Stimulated activated CD4-positive, alpha-beta T cell treated with anti-CD3 and anti-CD28 coated beads, Interleukin-2, amount 100 ng/mL, for 4 hours (primary cell): ENCODE measurements around the gene FRMD8.
A peak's percentile ranks its signal among the peaks of the same experiment; 100 is the strongest.
"Not testable (repeated sequence)": the region's sequence is repeated elsewhere in the genome, so short reads cannot be mapped to it uniquely, and the experiment has no call there.

Experiments
- DNase-seq: peaks from one replicate; pipeline ENCODE4 v3.0.0-alpha.2; 2020; ENCODE audit warnings: low read depth

FRMD8 gene

DNA sequence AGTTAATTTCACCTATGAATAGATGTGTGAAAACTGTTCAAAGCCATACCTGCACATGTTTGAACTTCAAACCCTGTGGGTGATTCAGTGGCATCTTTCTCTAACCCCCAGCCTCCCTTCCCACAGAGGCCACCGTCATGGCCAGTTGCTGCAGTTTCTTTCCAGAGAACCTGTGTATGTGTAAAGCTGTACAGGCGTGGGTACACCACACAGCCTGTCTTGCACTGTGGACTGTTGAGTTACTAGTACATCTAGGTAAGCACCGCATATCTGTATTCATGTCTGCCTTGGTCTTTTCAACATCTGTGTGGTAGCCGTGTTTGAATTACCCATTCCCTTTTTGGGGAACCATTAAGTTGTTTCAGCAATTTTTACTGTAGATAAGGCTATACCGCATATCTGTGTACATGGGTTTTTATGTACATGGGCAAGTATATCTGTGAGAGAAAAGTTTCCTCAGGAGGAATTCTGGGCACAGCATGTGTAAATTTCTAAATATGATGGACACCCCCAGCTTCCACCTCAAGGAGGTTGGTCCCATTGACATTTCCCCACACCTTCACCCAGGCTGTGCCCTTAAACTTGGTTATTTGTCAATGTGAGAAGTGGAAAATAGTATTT lies 50.1 kb downstream of the FRMD8 start:
- no peak for DNase-seq

DNA sequence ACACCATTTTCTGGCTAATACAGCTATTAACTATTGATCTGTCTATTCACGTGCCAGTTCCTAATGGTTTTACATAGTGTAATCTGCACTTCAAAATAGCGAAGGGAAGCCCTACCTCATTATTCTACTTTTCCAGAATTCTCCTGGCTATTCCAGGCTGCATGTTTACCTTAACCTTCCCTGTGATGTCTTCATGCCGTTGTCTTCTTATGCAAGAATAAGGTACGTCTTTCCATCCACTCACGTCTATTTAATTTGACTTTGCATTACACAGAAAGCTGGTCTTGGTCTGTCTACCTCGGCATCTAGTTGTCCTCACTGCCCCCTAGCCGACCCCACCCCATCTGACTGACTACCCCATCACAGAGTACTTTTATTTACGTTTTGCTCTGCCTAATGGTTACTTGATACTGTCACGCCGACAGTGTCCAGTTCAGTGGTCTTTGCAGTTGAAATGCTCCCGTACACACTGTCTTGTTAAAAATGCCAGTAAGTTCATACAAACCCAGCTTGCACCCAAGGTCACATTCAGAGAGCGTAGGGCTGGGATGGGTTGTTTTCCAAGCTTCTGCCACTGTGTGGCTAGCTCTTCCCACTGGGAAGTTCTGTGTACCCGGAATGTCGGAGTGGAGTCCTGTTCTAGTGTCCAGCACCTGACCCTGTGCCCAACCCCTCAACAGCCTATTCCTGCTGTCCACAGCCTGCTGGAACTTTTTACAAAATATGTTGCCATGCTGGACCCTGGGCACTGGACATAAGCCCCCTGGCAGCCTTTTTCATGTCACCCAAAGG lies 51.2 kb downstream of the FRMD8 start:
- DNase-seq, result no peak

DNA sequence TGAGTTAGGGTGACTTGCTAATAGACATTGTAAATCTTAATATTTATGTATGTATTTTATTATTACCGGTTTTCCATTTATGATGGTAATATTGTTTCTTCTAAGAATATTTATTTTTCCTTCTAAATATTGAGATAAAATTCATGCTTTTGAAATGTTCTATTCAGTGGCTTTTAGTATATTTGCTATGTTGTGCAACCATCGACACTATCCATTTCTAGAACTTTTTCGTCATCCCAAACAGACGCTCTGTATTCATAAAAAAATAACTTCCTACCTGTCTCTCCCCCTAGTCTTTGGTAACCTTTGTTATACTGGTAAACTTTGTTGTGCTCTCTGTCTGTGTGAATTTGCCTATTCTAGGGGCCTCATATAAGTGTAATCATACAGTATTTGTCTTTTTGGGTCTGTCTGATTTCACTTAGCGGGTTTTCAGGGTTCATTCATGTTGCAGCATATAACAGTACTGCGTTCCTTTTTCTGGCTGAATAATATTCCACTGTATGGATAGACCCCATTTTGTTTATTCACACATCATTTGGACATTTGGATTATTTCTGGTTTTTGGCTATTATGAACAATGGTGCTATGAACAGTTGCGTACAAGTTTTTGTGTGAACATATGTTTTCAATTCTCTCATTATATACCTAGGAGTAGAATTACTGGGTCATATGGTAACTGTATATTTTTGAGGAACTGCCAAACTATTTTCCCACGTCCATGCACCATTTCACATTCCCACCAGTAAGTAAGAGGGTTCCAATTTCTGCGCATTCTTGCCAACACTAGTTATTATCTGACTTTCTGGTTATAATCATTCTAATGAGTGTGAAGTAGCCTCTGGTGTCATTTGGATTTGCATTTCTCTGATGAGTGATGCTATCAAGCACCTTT lies 52.1 kb downstream of the FRMD8 start:
- no peak for DNase-seq

DNA sequence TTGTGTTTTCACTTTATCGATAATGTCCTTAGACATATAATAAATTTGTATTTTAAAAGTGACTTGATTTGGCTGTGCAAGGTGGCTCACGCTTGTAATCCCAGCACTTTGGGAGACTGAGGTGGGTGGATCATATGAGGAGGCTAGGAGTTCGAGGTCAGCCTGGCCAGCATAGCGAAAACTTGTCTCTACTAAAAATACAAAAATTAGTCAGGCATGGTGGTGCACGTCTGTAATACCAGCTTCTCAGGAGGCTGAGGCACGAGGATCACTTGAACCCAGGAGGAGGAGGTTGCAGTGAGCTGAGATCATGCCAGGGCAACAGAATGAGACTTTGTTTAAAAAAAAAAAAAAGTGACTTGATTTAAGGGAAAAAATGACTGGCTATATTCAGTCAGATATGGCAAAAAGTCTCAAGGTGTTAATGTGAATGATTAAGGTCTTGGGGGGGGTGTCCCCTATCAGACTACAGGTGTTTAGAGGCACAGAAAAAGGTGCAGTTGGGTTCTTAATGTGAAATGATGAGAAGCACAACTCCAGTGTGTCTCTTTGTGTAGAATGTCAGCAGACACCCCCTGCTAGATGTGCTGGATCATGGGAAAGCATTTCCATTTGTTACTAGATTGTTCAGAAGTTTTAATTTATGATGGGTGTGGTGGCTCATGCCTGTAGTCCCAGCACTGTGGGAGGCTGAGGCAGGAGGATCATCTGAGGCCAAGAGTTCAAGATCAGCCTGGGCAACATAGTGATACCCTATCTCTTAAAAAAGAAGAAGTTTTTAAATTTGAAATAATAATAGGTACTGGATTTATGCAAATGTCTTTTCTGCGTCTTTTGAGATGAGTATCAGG lies 53.1 kb downstream of the FRMD8 start:
- no peak for DNase-seq

DNA sequence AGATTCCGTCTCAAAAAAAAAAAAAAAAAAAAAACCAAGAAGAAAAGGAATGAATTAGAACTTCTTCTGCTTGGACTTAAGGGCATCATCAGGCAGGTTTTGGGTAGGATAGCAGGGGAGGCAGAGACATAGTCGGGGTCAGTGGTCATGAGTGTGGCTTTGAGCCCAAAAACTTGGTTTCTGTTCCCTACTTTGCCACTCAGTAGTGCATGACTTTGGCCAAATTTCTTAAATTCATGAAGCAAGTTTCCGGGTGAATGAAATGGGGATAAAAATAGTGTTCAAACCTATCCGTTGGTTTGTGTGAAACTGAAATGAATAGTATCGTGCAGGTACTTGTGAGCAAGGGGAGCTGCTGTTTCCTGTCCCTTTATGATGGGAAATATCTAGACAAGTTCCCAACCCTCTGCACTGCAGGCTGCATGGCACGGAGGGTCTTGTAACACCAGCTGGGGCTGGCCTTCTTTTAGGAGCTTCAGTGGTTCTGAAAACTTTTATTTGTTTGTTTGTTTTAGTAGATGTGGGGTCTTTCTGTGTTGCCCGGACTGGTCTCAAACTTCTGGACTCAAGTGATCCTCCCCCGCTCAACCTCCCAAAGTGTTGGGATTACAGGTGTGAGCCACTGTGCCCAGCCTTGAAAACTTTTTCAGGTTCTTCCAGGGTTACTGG lies 54.5 kb downstream of the FRMD8 start:
- no peak for DNase-seq

DNA sequence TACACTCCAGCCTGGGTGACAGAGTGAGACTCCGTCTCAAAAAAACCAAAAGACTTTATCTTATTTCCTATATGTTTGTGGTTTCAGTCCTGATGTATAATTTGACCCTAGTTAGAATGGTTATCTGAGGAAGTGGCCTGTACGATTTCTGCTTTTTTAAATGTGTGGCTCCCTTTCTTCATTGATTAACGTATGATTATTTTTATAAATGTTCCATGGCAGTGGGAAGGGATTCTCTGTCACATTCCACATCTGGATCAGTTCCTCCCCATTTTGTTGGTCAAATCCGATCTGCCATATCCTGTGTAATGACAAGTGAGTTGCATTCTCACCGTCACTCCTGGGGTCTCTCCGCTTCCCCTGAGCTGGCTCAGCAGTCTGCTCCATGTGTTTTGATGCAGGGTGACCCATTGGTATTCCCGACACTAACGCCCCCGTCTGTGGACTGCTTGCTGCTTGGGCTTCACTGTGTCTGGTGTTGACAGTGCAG lies 56.5 kb downstream of the FRMD8 start:
- no peak for DNase-seq

DNA sequence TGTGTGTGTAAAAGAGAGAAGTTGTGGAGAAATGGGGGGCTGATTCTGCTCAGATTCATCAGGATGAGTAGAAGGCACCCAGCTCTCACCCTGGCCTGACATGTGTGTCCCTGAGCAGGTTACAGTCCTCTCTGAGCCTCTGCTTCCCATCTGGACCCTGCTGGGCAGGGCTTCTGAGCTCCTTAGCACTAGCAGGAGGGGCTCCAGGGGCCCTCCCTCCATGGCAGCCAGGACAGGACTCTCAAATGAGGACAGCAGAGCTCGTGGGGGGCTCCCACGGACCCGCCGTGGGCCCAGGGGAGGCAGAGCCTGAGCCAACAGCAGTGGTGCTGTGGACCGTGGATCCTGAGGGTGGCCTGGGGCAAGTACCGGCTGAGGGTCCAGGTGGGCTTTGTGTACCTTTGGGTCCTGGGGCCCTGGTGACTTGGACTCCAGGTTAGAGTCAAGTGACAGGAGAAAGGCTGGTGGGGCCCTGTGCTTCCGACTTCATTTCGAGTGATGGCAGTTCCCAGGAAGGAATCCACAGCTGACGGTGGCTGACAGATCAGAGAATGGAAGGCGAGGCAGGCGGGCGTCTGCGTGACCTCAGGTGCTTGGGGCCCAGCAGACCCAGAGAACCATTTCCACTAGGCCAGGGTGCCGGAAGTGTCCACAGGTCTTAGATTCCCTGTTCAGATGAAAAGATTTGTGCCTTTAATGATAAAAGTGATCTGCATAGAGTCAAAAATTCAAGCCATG lies 58.0 kb downstream of the FRMD8 start:
- no peak for DNase-seq

DNA sequence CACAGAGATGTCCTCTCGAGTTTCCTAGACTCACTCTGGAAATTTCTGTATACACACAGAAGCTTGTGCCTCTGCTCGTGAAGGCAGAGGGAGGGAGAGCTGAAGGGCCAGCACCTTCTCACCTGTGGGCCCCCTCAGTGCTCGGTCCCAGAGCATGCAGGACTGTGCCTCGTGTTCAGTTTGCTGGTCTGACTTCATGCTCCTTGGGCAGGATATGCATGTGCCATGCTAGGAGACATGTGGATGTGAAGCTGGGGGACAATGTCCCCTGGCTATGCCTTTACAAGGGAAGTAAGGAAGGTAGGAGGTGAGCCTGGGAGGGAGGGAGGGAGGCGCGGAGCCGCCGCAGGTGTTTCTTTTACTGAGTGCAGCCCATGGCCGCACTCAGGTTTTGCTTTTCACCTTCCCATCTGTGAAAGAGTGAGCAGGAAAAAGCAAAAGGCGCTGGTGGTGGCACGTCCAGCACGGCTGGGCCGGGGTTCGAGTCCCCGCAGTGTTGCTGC lies 58.7 kb downstream of the FRMD8 start:
- DNase-seq, result no peak

DNA sequence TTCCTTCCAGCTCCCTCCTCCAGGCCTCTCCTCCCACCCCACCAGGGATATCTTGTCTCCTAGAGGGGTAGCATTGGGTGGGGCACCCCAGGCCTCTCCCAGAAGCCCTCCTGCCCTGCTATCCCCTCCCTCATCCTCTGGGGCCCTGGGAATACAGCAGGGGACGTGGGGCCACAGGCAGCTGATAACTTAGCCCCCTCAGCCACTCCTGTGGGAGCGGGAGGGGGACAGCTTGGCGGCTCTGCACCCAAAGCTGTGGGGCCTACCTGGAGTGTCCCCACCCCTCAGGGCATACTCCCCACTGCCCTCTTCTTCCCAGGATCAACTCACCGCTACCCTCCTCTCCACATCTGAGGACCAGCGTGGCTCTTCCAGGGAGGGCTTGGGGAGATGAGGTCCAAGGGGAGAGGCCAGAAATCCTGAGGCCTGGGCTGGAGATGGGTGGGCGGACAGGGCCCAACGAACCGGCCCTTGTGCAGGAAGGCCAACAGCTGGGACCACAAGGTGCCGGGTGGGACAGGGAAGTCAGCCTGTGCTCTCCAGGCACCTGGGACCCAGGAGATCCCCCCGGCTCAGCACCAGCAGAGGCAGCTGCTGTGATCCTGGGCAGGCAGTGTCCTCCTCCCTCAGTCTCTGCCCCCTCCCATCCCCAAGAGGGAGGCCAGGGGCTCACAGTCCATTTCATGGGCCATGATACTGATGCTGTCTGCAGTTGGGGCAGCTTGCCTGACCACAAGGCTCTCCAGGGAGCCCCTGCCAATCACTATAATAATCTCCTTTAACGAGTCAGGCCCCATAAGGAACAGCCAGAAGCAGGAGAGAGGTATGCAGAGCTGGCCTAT lies 59.4 kb downstream of the FRMD8 start:
- DNase-seq, result no peak

DNA sequence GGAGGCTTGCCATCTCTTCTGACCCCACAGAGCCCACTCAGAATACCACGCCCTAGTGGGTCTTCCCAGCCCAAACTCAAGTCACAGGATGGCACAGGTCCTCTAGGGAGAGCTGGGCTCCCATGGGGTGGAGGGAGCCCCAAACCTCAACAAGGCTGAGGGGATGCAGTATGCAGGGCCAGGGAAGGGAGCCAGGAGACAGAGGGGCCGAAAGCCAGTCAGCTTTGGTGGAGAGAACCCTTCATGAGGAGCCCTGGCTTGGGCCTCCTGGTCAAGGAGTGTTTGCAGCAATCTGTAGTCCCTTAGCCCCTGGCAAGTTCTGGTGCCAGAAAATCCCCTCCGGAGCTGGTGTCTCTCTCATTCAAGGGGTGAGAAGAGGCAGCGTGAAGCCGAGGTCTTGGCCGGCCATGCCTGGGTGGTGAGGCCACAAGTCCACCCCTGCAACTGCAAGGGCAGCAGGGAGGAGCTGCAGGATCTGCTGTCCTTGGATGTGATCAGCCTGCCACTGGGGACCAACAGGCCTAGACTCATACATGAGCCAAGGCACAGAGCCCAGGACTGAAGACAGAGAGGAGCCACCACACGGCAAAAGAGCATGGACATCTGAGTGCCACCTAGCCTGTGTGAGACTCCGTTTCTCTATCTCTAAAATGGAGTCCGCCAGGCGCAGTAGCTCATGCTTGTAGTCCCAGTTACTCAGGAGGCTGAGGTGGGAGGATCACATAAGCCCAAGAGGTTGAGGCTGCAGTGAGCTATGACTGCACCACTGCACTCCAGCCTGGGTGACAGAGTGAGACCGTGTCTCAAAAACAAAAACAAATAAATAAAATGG lies 60.2 kb downstream of the FRMD8 start:
- no peak for DNase-seq

DNA sequence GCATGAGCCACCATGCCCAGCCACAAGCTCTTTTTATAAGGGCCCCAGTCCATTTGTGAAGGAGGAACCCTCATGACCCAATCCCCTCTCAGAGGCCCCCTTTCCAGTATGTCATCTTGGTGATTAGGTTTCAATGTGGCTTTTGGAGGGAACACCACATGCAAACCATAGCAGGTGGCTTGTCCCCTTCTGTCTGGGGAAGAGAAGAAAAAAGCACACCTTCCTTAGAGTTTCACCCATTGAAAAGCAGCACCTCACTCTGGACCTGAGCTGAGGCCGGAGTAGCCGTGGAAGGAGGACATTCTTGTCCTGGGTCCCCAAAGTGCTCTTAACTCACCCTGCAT lies 61.6 kb downstream of the FRMD8 start:
- DNase-seq, result no peak

DNA sequence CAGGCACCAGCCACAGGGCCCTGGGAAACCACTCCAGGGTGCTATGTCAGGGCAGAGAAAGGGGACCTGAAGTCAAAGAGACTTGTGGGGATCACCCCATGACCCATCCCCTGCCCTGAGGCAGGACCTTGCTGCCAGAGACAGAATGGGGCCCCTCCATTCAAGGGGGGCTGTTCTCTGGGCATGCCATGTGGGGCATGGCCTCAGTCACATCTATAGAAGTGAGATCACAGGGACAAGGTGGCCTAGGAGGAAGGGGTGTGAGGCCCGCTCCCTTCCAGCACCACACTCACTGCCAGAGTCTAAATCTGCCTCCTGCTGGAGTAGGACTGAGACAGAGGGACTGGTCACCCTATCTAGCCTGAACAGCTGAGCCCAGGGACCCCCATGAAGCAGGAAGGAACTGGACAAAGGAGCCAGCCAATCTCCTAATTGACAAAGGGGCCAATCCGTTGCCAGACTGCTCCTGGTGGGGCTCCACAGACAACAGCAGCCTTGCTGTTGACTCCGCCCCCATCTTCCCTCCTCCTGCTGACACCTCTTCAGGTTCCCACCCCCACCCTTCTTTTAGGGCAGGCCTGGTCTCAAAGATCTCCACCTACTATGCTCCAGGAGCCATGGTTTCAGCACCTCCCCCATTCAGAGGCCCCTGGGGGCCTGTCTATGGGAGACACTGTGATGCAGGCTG lies 62.1 kb downstream of the FRMD8 start:
- DNase-seq, result no peak

DNA sequence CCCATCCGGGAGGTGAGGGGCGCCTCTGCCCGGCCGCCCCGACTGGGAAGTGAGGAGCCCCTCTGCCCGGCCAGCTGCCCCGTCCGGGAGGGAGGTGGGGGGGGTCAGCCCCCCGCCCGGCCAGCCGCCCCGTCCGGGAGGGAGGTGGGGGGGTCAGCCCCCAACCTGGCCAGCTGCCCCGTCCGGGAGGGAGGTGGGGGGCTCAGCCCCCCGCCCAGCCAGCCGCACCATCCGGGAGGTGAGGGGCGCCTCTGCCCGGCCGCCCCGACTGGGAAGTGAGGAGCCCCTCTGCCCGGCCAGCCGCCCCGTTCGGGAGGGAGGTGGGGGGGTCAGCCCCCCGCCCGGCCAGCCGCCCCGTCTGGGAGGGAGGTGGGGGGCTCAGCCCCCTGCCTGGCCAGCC lies 64.9 kb downstream of the FRMD8 start:
- DNase-seq, result not testable (repeated sequence)

DNA sequence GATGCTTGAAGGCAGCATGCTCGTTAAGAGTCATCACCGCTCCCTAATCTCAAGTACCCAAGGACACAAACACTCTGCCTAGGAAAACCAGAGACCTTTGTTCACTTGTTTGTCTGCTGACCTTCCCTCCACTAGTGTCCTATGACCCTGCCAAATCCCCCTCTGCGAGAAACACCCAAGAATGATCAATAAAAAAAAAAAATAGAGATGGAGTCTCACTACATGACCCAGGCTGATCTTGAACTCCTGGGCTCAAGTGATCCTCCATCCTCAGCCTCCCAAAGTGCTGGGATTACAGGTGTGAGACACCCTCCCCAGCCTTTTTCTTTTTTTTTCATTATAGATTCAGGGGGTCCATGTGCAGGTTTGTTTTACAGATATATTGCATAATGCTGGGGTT lies 65.8 kb downstream of the FRMD8 start:
- DNase-seq, result not testable (repeated sequence)

DNA sequence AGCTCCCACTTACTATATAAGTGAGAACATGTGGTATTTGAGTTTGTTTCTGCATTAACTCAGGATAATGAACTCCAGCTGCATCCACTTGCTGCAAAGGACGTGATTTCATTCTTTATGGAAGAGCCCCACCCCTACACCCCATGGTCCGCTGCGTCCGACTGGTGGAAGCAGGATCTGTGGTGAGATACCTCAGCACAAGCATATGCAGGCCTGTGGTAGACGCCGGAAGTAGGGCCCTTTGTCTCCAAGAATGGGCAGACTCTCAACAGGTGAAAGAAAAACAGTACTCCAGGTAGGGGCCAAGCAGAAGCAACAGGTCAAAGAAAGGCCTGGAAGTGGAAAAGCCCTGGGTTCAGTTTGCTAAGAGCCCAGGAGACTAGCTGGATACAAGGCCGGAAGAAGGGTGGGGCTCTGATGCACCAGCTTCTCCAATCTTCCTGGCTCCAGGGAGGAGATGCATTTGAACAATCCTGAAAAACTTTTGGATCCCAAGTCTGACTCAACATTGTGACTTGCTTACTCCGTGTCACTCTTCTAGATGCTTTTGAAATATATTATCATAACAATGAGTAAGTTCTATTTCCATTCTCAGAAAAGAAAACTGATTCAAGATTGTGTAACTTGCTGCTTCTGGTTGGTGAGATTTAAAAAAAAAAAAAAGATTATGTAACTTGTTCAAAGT lies 66.5 kb downstream of the FRMD8 start:
- no peak for DNase-seq

DNA sequence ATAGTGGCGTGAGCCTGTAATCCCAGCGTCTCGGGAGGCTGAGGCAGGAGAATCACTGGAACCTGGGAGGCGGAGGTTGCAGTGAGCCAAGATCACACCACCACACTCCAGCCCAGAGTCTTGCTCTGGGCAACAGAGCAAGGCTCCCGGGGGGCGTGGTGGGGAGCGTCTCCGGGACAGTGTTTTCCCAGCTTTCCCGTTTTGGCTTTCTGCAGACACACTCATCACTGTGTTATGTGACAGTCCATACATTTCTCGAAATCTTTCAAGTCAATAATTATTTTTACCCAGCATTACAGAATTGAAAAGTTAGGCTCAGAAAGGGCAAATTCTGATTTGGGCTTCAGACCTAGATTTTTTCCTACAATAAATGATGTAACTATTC lies 67.9 kb downstream of the FRMD8 start:
- no peak for DNase-seq

DNA sequence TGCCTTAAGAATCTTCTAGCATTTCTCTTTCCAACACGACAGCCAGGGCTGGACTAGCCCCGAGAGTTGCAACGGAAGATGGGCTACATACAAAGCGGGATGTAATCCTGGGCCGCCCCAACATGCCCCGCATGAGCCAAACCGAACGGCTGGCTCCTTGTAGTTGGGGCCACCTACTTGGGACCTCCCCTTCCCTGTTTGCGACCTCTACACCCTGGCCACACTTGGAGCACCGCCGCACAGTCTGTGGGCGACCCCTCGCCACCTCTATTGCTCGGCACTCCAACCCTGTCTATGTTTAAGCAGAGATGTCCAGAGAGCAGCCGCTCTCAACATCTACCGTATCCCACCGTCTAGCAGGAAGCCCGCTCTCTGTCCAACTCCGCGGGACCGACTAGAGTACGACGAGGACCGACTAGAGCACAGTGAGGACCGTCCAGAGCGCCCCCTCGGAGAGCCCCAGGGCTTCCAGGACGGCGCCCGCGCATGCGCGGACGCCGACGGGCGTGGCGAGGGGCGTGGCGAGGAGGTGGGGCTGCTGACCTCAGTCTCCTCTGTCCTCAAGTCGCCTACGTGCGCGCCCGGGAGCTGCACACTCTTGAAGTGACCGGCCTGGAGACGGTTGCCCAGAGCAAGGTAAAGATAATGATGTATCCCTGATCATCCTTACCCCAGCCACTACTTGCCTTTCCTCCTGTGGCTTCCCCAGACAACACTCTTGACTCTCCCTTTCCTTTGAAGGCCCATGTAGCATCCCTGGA lies 68.4 kb downstream of the FRMD8 start:
- peak; percentile 66 for DNase-seq
